HG03439 (cell line): ENCODE results near the gene BMPR1A.

Experiments used
- ATAC-seq: cut with Tn5 transposase; IDR thresholded peaks from one replicate; pipeline ENCODE4 v1.9.1; 2021; ENCODE audit warnings: mild to moderate bottlenecking, moderate library complexity; ENCODE audit not compliant: unreplicated experiment

BMPR1A gene

DNA sequence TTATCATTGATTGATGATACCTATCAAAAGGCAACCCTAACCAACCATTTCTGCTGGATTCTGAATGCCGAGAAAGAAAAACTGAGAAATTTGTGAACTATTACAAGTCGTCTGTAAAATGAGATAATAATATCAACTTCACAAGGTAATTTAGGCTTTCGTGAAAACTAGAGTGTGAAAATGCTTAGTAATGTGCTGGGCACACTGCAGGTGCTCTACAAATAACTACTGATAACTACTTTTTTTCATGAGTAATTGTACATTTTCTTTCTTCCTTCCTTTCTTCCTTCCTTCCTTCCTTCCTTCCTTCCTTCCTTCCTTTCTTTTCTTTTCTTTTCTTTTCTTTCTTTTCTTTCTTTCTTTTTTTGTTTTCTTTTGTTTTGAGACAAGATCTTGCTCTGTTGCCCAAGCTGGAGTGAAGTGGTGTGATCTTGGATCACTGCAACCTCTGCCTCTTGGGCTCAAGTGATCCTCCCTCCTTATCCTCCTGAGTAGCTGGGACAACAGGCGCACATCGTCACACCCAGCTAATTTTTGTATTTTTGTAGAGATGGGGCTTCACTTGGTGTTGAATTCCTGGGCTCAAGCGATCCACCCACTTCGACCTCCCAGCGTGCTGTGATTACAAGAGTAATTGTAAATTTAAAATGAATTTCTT, 42.9 kb downstream of the BMPR1A start:
- ATAC-seq: no peak

DNA sequence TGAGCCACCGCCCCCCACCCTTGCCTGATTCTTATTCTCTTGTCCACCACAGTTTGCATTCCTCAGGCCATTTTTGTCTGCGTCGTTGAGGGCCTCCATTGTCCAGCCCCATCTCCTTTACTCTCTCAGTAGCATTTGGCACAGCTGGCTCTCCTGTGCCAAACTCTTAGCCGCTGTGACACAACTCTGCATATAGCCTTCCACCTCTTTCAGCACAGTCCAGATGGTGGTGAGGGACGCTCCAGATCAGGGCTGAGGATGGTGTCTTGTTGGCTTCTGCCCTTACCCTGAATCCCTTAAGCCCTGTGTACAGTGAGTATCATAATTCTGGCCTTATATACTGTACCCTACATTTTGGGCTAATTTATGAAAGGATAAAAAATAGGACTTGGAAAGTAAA, 45.6 kb downstream of the BMPR1A start:
- no peak for ATAC-seq

DNA sequence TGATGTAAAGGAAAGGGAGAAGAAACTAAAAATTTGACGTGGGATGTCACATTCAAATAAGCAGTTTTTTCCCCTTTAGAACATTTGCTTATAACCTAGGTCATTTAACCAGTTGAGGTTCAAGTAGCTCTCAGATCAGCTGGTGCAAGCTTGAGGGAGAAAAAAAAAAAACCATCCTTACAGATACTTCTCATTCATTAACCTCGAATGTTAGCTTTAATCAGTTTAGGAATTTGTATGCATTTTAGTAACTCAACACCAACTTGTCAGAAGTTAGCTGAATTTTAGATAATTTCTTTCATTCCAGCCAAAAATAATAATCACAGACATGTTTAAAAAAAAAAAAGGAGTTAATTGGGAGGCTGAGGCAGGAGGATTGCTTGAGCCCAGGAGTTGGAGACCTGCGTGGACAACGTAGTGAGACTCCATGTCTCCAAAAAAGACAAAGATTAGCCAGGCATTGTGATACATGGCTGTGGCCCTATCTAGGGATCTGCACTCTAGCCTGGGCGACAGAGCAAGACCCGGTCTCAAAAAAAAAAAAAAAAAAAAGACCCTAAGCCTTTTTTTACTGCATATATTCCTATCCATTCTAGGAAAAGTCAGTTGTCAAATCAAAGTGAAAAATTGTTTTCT, 46.2 kb downstream of the BMPR1A start:
- ATAC-seq: no peak

DNA sequence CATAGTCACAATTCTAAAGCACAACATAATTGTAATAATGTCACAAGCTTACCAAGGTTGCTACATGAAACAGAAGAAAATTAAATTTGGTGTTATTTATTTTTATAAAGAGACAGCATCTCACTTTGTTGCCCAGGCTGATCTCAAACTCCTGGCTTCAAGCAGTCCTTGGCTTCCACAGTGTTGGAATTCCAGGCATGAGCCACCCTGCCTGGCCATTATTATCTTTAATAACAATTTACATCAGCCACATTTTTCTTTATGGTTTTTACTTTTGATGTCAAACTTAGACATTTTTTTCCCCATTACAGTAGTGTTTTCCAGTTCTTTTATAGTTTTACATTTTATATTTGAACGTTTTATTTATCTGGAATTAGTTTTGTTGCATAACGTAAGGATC, 46.7 kb downstream of the BMPR1A start:
- no peak for ATAC-seq

DNA sequence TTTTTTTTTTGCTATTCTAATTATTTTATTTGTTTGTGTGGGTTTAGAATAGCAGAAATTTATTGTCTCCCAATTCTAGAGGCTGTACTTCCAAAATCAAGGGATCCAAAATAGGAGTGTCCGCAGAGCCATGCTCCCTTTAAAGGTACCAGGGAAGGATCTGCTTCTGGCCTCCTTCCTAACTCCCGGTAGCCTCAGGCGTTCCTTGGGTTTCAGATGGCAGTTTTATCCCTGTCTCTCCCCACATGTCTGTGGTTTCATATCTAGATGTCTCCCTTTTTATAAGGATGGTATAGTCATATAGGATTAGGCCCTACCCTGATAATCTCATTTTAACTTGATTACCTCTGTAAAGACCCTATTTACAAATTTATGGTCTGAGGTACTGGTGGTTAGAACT, 48.4 kb downstream of the BMPR1A start:
- ATAC-seq: no peak

DNA sequence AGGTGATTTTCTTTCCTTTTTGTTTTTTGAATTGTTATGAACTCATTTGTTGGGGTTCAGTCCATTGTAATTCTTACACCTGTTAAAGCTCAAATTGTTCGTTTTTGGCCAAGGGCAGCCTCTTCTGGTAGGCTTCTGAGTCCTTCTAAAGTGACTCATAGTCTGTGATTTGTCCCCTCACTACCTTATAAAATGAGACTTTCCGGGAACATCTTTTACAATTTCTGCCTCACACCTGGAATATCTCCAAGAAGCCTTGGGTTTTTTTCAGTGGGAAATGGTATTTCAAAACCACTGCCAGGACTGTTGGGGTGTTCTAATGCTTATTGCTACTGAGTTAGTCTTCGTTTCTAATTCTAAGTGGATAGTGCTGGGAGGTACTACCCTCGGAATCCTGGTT, 56.7 kb downstream of the BMPR1A start:
- ATAC-seq: no peak

DNA sequence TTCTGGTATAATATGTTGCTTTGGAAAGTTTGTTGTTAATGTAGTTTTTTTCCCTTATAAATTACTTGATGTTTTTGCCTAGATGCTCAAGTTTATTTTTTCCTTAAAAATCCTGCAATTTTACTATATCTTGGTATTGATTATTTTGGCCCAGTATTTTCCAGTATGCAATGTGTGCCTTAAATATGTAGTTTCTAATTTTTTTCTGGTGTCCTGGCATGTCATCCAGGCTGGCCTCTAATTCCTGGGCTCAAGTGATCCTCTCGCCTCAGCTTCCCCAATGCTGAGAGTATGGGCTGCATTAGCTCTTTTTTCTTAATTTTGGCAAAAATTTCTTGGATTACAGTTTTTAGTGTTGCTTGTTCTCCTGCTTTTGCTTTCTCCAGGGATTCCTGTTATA, 57.6 kb downstream of the BMPR1A start:
- no peak for ATAC-seq

DNA sequence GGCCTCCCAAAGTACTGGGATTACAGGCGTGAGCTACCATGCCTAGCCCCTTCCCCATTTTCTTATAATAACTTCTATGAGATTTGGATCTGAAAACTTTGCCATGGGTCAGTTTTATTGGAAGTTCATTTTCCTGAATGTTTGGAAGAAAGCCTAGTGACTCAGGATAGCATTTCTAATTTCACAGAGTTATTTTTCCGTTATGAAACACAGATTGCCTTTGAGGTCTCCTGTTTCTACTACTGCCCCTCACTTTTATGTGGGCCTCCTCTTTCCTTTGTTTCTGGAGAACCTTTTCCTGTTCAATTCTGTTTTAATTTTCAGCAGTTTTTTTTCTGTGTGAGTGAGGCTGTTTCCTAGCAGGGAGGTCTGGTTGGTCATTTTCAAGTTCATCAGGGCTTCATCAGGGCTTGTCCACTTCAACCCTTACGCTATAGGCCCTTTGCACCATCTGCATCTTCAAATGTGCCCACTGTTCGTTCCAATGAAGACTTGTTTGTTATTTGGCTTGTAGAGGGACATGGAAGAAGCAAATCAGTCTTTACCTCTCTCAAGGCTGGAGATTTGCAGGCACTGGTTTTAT, 58.7 kb downstream of the BMPR1A start:
- no peak for ATAC-seq

DNA sequence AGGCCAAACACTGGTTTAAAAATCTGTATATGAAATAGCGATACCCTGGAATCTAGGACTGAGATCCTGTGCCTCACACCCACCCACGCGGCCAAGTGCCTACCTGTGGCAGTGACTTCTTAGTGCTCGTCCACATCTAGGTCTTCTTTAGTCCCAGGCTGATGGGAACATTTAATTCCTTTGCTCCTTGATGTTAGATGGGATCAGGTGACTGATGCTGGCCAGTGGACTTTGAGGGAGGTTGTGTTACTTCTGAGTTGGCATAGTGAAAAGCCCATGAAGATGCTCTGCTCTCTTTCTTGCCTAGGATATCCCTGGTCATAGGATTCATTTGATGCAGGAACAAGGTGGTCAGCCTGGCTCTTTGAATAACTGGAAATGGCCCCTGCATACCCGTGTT, 59.2 kb downstream of the BMPR1A start:
- ATAC-seq: no peak

DNA sequence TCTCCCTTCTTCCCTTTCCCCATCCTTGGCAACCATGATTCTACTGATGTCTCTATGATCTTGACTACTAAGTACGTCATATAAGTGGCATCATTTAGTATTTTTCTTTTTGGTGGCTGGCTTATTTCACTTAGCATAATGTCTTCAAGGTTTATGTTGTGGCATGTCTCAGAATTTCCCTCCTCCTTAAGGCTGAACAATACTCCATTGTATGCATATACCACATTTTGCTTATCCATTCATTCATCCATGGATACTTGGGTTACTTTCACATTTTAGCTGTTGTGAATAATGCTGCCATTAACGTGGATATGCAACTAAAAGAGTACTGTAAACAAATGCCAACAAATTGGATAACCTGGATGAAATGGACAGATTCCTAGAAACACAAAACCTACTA, 60.8 kb downstream of the BMPR1A start:
- ATAC-seq: no peak

DNA sequence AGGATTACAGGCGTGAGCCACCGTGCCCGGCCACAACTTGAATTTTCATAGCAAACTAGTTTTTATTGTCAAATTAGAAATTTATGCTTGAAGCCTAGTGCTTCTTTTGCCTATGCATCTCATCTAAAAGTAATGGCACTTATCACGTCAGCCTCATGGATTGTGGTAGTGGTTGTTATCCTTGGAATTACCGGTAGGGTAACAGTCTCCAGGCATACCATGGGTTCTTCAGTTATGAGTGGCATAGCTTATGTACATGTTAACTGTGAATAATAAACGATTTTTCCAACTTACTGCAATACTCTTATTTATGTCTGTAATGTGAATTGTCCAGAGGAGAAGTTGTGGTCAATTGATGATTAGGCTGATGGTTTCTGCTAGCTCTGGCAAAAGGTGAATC, 63.1 kb downstream of the BMPR1A start:
- no peak for ATAC-seq

DNA sequence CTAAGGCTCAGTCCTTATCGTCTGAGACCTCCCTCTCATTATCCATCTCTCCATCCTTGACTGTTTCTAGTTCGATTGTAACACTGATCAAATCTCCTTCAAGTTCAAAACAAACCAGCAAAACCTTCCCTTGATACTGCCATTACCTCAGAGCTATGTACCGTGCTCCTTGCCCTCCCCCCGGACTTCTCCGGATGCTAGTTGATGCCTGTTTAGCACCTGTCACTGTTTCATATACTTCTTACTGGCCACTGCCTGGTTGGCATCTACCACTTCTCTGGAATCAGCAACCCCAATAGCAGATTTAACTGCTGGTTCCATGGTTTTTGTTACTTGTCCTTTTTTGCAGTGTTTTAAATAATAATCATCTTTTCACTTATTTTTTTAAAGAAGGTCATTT, 64.1 kb downstream of the BMPR1A start:
- ATAC-seq: no peak

DNA sequence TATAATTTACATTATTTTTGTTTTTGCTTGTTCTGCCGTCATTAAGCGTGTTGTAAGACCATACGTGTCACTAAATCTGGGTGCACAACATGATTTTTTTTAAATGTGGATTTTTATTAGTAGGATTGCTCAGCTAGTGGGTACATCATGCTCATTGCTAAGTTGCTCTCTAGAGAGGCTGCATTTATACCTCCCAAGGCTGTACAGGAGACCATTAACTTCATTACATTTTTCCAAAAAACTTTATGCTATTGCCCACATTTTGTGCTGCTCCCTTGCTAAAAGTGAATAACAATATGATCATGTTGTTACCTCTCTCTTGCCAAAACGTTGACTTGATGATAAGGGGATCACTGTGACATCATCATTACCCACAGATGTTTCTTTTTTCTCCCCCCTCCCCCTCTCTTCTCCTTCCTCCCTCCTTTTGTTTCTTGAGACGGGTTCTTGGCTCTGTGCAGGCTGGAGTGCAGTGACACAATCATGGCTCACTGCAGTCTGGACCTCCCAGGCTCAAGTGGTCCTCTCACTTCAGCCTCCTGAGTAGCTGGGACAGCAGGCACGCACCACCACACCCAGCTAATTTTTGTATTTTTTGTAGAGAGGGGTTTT, 65.1 kb downstream of the BMPR1A start:
- no peak for ATAC-seq

DNA sequence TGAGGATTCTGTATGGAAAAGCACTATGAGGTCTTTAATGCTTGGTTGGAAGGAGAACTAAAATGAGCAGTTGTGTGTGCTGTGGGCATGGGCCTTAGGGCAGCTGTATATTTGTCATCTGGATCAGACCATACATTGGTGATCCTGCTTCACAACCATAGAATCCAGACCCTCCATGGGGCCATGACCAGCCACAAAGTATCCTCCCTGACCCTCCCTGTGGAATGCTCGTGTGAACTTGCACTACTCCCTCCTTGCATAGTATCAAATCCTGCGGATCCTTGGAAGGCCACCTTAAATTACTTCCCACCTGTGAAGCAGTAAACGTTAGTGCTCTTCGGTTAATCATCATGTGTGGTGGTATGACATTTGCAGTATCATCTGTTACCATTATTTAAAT, 67.1 kb downstream of the BMPR1A start:
- ATAC-seq: no peak

DNA sequence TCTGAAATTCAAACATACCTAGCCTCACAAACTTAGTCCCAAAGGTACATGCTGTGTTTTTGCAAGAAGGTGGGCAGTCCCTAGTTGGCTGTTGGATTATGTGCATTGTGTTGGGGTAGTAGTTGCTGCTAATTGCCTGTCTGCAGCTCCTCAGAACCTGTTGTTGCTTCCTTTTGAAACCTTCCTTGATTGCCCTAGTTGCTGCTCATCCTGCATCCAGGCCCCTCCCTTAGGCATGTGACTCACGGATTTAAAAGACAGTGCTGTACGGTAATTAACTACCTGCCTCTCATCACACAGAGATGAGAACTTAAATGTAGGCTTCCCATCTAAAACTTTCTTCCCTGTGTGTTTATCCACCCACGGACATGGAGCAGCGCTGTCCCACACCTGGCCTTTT, 67.7 kb downstream of the BMPR1A start:
- ATAC-seq: no peak

DNA sequence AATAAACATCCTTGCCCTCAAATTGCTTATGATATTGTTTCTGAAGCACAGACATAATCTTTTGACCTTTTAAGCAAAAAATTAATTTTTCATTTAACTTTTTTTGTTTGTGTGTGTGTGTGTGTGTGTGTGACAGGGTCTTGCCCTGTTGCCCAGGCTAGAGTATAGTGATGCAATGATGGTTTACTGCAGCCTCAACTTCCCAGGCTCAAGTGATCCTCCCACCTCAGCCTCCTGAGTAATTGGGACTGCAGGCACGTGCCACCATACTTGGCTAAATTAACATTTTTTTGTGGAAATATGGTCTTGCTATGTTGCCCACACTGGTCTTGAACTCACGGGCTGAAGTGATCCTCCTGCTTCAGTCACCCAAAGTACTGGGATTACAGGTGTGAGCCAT, 68.9 kb downstream of the BMPR1A start:
- ATAC-seq: no peak

DNA sequence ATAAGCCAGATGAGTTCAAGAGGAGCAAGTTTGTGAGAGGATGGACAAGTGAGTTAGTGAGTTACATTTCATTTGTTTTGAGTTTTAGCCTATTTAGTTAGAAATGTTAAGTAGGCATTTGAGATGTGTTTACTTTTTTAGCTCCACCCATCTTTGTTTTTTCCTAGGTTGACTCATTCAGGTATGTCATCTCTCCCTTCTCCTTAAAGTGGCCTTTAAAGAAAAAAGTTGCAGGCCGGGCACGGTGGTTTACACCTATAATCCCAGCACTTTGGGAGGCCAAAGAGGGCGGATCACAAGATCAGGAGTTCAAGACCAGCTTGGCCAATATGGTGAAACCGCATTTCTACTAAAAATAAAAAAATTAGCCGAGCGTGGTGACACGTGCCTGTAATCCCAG, 71.2 kb downstream of the BMPR1A start:
- no peak for ATAC-seq

DNA sequence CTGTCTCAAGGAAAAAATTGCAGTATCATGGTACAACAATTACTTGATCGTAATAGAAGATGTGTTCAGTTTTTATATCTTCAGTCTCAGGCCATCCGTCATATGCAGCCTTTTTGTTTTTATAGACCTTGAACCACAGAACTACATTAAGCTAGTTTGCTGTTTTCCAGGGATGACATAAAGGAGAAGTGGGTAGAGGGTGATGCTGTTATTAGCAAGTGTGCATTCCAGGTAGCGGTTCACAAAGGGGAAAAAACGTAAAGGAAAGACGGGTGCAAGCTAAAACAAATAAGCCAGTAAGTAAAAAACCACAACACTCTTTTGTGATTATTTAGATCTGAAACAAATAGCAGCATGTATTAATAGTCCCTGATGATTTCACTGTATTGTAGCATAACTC, 71.7 kb downstream of the BMPR1A start:
- ATAC-seq: no peak

DNA sequence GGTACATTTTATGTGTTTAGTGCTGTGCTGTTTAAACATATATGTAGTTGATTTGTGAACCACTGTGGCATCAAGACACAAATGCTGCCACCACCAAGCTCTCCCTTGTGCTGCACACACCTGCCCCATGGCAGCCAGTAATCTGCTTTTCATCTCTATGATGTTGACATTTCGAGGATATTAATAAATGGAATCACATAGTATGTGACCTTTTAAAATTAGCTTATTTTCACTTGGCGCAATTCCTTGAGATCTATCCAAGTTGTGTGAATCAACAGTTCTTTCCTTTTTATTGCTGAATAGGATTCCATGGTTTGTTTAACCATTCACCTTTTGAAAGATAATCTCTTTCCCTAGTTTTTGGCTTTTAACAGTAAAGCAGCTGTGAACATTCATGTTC, 73.1 kb downstream of the BMPR1A start:
- no peak for ATAC-seq

DNA sequence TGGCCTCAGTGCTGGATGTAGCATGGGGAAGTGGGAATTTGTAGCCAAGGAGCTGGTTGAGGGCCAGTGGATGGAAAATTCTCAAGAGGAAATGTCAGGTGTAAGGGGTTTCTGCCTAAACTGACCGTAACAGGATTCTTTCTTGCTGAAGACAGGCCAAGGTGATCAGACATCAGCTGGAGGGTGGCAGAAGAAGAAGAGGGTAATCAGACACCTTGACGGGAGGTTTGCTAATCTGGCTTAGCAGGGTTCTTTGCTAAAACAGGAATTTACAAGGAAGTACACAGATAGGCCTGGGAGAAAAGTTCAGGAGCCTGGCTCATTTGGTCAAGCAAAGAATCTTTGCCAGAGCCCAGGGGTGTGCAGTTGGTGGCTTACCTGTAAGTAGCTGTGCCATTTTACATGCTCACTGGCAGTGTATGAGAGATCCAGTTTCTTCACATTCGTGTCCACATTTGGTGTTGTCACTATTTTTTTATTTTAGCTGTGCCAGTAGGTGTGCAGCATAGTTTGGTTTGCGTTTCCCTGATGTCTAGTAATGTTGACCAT, 73.7 kb downstream of the BMPR1A start:
- no peak for ATAC-seq

DNA sequence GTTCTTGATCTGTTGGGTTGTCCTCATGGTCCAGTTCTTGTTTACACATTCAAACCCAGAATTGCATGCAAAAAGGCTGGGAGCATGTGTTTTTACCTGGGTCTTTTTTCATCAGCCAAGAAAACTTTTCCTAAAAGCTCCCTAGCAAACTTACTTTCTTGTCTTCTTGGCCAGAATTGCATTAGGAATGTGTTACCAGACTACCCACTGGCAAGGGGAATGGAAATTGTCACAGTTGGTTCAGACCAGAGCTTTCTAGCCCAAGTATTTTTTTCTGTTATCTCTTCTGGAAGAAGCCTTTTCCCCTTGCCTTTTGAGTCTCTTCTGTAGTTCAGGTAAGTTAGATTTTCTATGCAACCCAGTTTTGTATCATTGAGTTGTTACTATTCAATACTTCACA, 77.5 kb downstream of the BMPR1A start:
- ATAC-seq: no peak

DNA sequence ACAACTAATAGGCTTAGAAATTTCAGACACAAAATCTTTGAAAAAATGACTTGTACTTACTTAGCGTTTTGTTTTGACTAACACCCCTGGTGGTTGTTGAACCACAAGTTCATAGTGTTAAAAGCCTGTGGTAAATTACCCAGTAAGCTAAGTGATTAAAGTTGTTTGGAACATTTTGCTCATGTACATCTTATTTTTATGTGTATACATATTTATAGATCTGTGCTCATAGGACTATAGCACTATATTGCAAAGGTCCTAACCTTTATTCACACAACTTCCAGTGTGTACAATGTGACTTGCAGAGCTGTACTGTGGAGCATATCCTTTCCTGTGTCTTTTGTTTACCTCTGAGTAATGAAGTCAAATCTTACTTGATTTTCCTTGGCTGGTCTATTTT, 79.6 kb downstream of the BMPR1A start:
- ATAC-seq: no peak
